HUDEP-2 (cell line): ENCODE data around the gene ADGRG2.

Experiments
- DNase-seq, 76 experiments: peaks; one replicate each; lab custom pipeline; 2025; ENCODE audit not compliant: unreplicated experiment in 76 of 76; lab: John Stamatoyannopoulos, UW

The ADGRG2 gene

DNA sequence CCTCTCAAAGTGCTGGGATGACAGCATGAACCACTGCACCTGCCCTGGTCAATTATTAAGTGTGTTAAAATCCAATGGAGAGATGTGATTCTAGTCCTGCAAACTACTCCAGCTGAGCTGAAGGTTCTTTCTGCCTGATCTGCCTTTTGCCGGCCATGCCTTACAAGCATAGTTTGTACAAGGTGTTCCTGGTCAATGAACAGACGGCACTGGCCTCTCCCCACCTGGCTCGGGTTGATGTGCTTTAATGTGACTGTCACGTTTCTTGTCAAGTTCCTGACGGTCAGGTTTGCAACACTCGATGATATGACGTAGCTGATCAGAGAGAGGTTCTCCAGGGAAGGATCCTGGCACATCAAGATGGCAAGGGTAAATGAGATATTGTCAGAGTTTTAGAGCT lies 115.3 kb downstream of the ADGRG2 start:
- DNase-seq, result no peak

DNA sequence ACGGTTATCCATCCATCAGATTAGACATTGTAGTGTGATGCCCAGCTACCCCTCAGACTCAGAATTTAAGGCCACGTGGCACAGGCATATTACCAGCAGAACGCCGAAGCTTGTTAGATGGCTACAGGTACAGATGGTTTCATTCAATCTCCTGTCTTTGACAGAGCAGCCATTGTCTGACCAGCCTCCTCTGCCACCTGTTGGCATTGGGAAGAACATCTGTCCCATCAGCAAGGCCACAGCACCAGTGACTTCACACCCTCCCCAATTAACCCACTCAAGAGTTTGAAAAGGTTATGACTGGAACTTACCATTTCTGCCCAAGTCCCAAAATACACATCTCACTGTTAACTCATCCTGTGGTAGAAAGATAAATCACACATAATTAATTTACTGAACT lies 116.4 kb downstream of the ADGRG2 start:
- no peak for DNase-seq

DNA sequence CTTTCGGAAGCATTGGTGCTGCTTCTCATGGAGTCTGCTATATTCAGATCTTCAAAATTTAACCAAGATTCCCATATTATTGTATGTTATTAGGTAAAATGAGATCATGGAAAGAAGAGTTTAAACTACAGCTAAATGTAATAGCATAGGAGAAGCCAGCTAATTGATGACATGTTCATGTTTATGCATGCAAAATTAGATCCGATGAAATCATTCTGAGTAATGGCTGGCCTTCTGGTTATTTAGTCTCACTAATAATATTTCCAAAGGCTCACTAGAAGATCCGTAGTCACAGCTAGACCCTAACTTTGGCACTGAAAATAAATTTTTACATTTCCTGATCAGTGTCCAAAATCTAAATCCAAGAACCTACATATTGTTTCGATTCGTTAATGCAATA lies 118.5 kb downstream of the ADGRG2 start:
- no peak for DNase-seq

DNA sequence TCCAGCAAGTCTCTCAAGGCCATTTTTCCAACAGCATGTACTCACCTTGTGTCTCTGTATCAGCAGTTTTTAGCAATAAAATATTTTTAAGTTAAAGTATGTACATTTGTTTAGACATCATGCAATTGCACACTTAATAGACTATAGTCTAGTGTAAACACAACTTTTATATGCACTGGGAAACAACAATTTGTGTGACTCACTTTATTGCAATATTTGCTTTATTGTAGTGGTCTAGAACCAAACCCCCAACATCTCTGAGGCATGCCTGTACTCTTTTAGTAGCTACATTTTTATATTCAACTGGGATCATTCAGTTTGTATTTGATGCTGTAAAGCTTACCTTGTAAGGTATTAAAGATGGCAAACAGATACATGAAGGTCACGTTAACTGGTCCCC lies 123.6 kb downstream of the ADGRG2 start:
- DNase-seq, result no peak

DNA sequence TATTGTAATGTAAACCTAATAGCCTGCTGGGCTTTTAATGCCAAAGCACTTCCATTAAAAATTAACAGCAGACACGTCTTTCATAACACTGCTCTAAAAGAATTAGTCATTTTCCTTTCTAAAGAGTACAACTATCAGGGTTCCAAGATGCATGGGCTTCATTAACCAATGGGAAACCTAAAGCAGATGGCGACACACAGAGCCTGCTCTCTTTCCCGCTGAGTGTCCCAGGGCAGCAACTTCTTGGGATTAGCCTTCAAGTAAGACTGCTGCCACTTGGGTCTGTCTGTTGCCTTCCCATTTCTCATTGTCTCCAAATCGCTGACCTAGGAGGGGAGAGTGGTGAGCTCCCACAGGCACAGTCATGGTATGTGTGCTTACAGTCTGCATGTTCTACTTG lies 124.4 kb downstream of the ADGRG2 start:
- DNase-seq, result no peak

DNA sequence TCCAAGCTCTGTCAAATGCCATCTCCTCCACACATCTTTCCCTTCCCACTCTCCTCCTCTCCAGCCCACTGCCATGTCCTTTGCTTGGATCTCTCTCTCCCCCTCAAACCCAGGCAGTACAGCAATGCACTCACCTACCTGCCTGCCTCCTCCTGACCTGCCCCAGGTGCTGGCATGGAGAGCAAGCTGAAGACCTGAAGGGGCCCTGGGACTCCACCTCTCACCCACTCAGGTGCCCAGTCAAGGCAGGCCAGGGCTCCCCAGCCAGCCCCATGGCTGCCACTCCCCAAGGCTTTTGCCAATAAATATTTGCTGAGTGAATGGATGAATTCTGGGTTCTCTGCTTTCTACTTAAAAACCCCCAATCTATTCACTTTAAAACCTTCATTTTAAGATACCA lies 125.7 kb downstream of the ADGRG2 start:
- no peak for DNase-seq

DNA sequence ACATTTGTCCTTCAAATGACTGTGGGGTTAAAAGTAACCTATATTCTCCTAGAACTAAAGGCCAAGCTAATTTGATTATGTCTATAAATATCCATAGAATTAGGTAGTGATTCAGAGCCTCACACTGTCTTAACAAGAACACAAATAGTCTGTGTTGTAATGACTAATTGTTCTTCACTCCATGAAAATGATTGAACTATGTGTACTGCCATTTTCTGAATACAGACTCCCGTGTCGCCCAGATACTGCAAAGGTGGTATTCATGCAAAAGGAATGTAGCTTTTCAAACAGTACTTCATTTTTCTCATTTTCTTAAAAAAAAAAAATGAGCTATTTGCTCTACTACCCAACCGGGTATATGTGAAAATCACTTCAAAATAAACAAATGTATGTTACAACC lies 127.0 kb downstream of the ADGRG2 start:
- DNase-seq, result no peak

DNA sequence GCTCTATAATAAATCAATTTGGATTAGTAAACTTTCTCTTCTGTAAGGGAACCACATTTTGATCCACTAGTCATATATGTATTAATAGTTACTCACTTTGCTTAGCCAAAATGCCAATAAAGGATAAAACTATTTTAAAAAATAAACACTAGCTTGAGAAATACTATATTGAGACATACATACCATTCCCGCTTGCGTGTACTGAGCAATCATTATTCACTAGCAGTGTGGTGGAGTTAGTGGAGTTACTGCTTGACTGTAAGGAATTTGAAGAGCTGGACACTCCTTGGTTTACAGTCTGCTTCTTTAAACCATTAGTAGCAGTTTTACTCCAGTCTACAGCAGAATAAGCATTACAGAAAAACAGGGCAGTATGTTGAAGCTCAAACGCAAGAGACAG lies 127.6 kb downstream of the ADGRG2 start:
- DNase-seq, result no peak

DNA sequence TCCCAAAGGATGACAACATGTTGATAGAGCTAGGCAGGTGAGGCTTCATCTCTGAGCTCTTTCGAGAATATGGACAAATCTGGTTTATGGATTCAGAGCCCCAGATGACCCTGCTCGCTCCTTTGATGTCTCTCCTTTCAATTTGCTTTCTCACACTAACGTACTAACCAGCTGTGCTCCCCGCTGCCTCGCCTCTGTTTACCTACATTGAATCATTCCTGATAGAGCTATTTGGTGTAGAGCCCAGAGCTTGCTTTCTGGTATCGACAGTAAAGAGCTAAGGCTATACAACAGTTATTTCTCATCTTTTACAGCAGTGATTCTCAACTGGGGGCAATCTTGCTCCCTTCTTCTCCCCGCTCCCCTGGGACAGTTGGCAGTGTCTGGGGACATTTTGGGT lies 129.4 kb downstream of the ADGRG2 start:
- no peak for DNase-seq

DNA sequence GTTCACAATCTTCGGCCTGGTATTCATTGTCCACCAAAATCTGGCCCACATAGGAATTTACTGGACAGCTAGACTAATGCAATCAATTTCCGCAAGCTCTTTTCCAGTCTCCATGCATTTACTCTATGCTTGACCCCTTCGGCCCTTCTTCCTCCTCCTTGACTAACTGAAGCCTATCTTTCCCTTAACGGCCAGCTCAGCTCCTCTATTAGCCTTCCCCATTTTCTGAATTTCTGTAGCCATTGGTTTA lies 137.2 kb downstream of the ADGRG2 start:
- DNase-seq, result no peak

DNA sequence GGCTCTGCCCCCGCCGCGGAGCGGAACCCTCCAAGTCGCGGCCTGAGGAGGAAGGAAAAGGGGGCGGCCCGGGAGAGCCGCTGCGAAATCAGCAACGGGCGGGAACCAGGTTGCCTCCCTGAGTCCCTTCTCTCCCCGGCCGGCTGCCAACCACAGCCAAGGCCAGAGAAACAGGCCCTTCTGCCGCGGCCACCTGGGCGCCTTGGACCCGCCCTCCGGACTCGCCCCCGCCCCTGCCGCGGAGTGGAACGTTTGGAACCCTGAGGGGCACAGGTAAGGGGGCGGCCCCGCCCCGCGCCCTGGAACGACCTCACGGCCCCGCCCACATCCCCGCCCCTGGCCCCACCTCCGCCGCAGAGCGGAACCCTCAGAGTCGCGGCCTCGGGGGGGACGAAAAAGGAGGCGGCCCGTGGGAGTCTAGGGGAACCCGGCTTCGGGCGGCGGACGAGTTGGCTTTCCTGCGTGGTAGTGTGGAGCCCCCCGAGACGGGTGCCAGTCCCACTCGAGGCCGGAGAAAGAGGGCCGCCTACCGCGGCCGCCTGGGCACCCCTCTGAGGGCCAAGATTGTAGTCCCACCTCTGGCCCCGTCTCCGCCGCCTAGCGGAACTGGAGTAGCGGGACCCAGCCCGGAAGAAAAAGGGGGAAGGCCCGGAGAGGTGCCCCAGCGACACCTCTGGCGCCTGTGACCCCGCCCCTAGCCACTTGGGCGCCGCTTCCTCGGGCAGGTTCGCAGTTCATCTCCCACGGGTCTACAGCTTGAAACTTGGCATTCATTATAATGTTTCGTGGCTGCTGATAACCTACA lies 137.7 kb downstream of the ADGRG2 start:
- DNase-seq, result peak in 75 of 76 experiments; percentile 11 to 84 (median 66)

DNA sequence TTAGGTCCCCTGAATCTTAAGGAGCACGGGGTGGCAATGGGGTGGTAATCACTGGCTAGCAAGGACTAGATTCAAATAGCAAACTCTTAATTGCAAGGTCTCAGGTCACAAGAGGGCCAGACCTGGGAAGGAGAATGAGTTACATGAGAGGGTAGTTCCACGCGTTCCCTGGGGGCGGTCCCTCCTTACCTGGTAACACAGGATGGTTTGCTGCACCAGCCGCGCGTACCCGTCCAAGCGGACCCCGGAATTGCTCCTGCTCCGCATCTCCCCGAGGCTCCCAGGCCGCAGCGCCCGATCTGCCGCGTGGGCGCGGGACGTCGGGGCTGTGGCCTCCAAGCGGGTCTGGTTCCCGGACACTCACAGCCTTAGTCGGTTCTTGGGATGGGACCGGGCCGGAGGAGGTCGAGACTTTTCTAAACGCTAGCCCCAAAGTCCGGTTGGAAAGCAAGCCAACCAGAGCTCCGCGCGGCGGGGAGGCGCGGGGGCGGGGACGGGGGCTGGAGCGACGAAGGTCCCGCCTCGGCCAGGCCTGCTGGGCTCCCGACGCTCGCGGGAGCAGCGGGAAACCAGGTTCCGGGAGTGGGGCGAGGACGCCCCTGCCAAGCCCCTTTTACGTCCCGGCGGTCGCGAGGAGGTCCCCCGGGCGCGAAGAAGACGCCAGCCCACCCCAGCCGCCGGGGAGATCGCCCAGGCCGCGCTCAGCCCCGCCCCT lies 138.4 kb downstream of the ADGRG2 start, which contains the start of gene PHKA2:
Gene PHKA2, minus strand, starts transcription at position 449 of the 715 bp plus-strand sequence. Its CDS starts 182 bp downstream, at position 267.
- DNase-seq, result peak in 49 of 76 experiments; percentile 0 to 67 (median 40)

DNA sequence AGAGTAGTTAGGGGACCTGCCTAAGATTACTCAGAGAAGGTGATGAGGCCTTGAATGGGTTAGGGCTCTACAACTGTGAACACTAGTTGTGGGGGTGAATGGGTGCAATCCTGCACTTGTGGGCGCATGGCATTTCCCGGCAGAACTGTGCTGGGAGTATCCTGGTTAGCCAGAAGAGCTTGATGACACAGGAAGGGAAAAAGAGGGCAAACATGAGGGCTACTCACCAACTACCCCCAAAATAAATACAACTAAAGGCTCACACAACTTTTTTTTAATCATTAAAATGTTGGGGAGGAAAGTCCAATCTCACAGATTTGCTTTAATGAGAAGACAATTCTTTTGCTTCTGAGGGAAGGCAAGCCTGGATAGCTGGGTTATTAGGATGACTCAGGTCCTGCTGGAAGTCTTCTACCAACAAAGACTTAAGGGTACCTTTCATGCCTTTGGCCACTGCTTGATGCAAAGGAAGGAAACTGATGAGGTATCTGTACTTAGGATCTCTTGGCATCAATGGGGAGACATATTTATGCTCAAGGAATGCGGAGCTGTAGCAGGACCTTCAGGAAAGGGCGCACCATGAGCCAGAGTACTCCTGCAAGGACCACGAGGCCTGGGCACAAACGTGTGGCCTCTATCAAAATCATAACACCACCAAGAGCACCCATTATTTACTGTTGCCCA lies 141.0 kb downstream of the ADGRG2 start:
- DNase-seq, result no peak

DNA sequence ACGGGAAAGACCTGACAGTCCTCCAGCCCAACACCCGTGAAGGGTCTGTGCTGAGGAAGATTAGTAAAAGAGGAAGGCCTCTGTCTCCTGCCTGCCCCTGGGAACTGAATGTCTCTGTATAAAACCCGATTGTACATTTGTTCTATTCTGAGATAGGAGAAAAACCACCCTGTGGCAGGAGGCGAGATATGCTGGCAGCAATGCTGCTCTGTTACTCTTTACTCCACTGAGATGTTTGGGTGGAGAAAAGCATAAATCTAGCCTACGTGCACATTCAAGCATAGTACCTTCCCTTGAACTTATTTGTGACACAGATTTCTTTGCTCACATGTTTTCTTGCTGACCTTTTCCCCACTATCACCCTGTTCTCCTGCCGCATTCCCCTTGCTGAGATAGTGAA lies 142.0 kb downstream of the ADGRG2 start:
- peak in 35 of 76 experiments; percentile 0 to 42 (median 6) for DNase-seq

DNA sequence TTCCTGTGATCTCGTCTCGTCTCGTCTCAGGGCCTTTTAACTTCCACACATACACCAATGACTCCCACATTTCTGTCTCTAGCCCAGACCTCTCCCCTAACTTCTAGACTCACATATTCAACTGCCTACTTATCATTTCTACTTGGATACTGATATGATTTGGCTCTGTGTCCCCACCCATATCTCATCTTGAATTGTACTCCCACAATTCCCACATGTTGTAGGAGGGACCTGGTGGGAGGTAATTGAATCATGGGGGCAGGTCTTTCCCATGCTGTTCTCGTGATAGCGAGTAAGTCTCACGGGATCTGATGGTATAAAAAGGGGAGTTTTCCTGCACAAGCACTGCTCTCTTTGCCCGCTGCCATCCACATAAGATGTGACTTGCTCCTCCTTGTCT lies 147.3 kb downstream of the ADGRG2 start:
- peak in 4 of 76 experiments; percentile 0 to 9 (median 2) for DNase-seq

DNA sequence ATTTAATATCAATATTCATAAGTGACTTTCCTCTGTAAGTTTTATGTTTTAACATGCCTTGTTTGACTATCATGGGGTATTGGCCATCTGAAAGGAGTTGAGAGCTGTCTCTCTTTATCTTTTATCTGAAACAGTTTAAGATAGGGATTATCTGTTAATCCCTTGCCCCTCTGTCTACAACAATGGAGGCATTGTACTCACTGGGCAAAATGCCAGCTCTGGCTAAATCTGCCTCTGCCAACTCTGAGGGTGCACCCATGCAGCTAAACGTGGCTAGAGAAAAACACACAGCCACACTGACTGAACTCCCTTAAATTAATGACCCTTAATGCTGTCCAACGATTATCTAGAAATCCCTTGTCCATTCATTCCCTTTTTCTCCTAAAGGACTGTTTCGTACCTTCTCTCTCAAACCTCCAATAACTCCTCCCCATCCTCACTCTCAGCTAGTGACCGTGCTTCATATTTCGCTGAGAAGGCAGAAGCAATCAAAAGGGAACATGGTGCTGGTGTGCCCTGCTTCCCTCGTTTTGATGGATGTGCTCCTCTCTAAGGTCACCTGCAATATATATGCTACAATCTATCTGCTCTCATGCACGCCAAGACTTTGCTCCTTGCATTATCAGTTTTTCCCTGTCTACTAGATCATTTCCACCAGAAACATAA lies 148.6 kb downstream of the ADGRG2 start:
- DNase-seq, result peak in 49 of 76 experiments; percentile 0 to 38 (median 7)

DNA sequence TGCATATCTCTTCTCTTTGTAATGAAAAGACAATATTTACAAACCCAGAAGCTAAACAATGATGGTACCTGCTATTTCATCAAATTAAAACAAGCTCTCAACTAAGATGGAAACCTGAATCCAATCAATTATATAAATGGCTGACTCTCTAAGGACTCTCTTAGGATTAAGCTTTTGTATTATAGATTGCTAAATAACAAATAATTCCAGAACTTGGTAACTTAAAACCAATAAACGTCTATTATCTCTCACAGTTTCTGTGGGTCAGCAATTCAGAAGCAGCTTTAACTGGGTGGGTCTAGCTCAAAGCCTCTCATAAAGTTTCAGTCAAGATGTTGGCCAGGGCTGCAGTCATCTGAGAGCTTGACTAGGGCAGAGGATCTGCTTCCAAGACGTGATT lies 150.8 kb downstream of the ADGRG2 start:
- no peak for DNase-seq

DNA sequence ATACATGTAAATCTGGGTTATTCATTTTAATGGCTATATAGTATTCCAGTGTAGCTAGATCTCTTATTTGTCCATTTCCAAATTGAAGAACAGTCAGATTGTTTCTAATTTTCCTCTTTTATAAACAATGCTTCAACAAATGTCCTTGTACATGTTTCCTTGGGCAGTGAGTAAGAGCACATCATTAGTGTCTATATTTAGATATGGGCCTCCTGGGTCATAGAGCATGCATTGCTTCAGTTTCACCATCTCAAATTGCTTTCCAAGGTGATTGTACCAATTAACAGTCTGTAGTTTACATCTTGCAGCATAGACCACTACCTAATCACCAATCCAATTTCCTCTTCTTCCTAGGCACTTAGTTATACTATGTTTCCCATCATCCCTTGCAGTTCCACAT lies 151.8 kb downstream of the ADGRG2 start:
- no peak for DNase-seq

DNA sequence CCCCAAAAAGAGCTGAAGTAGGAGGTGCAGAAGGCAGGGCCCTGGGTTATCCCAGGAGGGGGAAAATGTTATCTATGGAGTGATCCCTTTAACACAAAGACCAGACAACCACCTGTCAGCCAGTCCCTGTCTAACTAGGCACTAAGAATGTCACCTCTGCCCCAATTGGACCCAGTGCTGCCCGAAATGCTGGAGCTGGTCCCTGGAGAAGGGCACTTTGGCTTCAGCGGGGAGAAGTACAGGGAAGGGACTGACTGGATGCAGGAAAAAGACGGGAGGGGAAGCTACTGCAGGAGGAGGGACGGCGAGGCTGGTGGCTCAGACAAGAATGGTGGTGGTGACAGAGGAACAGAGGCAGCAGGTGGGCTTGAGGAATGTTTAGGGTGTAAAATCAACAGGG lies 155.6 kb downstream of the ADGRG2 start:
- DNase-seq, result no peak

DNA sequence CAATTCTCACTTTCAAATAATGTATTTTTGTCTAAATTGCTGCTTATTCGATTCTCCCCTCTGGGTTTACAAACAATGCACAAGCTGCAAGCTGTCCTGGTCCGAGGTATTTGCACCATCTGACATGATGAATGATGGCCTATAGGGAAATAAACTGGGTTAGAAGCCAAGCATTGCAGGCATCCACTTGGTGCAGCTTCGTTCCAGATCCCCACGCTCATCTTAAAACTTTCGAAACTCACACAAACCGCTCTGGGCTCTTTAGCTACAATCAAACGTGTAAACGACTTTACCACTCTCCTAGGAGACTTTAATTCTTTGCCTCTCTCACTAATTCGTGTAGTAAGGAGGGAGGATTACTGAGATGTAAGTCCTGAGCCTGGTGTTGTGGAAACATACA lies 157.4 kb downstream of the ADGRG2 start:
- DNase-seq, result no peak

DNA sequence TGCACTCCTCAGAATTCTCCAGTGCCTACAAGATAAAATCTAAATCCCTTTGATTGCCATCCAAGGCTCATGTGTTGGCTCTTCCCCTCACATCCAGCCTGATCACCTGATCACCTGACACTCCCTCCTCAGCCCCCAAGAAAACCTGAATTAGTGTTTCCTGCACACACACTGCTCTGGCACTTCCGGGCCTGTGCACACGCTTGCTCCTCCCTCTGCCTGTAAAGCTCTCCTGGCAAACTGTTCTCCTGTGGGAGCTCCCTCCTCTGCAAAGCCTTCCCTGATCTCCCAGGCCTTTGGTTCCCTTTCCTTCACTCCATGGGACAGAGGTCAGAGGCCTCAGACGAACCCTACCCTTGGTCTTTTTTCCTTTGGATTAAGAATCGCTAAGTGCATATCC lies 158.2 kb downstream of the ADGRG2 start:
- no peak for DNase-seq
